ENCODE data around the gene HMCN1.

DNA sequence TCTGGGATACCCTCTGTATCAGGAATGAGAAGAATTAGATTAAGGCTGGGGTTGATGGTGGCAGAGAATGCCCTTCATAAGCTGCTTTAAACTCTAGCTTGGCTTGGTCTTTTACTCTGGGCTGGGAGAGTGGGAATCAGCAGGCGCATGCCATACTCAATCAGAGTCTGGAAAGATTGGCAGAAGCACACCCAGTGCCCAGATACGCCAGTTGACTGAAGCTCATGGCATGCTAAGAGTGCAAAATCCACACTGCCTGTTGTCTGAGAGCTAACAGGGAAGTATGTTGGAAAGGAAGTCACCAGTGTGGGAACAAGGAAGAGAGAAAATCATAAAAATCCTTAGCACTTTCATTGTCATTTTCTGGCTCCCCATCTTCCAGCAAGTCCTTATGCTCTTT lies 53.0 kb downstream of the HMCN1 start:
- TF ChIP-seq, protein P1, sequence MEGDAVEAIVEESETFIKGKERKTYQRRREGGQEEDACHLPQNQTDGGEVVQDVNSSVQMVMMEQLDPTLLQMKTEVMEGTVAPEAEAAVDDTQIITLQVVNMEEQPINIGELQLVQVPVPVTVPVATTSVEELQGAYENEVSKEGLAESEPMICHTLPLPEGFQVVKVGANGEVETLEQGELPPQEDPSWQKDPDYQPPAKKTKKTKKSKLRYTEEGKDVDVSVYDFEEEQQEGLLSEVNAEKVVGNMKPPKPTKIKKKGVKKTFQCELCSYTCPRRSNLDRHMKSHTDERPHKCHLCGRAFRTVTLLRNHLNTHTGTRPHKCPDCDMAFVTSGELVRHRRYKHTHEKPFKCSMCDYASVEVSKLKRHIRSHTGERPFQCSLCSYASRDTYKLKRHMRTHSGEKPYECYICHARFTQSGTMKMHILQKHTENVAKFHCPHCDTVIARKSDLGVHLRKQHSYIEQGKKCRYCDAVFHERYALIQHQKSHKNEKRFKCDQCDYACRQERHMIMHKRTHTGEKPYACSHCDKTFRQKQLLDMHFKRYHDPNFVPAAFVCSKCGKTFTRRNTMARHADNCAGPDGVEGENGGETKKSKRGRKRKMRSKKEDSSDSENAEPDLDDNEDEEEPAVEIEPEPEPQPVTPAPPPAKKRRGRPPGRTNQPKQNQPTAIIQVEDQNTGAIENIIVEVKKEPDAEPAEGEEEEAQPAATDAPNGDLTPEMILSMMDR (IDR thresholded peaks at IDR 0.05) = no peak
- TF ChIP-seq POLR2A (IDR thresholded peaks at IDR 0.05) = no peak
- no peak for TF ChIP-seq POLR2AphosphoS5 (IDR thresholded peaks at IDR 0.05)
